GM19035 (cell line): ENCODE measurements around the gene SKI.
"Not testable (repeated sequence)": the region's sequence is repeated elsewhere in the genome, so short reads cannot be mapped to it uniquely, and the experiment has no call there.

ENCODE experiments used
- ATAC-seq: cut with Tn5 transposase; IDR thresholded peaks from one replicate; pipeline ENCODE4 v1.9.1; 2021; ENCODE audit not compliant: unreplicated experiment

The SKI gene

DNA sequence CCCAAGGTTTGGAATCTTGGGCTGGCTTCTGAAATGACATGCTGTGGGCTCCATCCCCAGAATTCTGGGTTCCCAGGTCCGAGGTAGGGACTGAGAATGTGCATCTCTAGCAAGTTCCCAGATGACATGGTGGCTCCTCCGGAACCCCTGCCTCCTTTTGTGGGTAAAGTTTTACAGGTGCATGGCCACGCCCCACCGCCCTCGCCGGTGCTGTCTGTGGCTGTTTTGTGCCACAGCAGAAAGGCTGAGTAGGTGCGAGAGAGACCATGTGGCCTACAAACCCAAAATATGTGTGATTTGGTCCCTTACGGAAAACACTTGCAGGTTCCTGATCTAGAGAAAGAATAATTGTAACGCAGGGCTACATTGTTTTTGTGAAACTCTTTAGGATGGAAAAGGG lies 30.9 kb downstream of the SKI start:
- no peak for ATAC-seq

DNA sequence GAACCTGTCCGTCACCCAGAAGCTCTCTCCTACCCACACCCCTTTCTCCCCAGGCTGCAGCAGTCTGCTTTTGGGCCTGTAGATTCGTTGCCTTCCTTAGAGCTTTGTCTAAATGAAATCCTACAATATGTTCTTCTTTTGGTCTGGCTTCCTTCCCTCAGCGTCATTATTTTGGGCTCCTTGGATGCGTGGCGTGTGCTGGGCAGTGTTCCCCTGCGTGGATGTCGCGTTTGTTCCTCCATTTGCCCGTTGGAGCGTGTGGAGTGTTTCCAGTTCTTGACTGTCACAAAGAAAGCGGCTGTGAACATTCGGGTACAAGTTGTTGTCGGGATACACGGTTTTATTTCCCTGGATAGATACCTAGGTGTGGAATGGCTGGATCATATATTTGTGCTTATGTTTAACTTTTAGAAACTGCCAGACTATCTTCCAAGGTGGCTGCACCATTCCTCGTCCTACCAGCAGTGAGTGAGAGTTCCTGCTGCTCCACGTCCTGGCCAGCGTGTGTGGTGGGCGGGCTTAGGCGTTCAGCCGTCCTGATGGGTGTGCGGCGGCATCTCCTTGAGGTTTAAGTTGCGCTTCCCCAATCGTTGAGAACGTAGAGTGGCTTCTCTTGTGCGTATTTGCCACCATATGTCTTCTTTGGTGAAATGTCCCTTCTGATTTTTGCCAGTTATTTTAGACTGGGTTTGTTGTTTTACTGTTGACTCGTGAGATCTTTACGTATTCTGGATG lies 31.7 kb downstream of the SKI start:
- no peak for ATAC-seq

DNA sequence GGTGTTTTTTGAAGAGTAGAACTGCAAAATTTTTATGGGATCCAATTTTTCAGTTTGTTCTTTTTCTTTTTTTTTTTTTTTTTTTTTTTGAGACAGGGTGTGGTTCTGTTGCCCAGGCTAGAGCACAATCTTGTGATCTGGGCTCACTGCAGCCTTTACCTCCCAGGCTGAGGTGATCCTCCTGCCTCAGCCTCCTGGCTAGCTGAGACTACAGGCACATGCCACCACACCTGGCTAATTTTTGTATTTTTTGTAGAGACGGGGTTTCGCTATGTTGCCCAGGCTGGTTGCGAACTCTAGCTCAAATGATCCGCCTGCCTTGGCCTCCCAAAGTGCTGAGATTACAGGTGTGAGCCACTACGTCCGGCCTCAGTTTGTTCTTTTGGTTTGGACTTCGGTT lies 32.4 kb downstream of the SKI start:
- ATAC-seq = not testable (repeated sequence)

DNA sequence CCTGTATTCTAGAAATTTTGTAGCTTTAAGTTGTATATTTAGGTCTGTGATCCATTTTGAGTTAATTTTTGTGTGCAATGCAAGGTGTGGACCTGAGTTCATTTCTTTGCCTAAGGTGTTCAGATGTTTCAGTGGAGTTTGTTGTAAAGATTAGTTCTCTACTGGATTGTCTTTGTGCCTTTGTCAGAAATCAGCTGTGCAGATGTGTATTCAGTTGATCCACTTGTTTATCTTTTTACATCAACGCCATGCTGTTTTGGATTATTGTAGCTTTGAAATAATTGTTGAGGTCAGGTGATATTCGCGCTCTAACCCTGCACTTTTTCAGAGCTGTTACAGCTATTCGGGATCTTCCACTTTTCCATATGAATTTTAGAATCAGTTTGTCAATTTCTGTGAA lies 32.8 kb downstream of the SKI start:
- no peak for ATAC-seq

DNA sequence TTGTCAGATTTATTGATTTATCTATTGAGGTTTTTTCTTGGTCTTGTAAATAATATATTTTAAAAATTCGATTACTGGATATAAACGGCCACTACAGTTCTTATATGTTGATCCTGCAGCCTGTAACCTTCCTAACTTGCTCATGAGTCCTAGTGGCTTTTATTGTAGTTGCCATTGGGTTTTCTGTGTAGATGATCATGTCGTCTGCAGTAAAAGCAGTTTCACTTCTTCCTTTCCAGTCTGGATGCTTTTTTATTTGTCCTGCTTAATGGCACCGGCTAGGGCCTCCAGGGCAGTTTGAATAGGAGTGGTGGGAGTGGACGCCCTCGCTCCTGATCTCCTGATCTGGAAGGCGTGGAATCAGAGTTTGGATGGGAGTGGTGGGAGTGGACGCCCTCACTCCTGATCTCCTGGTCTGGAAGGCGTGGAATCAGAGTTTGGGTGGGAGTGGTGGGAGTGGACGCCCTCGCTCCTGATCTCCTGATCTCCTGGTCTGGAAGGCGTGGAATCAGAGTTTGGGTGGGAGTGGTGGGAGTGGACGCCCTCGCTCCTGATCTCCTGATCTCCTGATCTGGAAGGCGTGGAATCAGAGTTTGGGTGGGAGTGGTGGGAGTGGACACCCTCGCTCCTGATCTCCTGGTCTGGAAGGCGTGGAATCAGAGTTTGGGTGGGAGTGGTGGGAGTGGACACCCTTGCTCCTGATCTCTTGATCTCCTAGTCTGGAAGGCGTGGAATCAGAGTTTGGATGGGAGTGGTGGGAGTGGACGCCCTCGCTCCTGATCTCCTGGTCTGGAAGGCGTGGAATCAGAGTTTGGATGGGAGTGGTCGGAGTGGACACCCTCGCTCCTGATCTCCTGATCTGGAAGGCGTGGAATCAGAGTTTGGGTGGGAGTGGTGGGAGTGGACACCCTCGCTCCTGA lies 33.6 kb downstream of the SKI start:
- ATAC-seq = not testable (repeated sequence)

DNA sequence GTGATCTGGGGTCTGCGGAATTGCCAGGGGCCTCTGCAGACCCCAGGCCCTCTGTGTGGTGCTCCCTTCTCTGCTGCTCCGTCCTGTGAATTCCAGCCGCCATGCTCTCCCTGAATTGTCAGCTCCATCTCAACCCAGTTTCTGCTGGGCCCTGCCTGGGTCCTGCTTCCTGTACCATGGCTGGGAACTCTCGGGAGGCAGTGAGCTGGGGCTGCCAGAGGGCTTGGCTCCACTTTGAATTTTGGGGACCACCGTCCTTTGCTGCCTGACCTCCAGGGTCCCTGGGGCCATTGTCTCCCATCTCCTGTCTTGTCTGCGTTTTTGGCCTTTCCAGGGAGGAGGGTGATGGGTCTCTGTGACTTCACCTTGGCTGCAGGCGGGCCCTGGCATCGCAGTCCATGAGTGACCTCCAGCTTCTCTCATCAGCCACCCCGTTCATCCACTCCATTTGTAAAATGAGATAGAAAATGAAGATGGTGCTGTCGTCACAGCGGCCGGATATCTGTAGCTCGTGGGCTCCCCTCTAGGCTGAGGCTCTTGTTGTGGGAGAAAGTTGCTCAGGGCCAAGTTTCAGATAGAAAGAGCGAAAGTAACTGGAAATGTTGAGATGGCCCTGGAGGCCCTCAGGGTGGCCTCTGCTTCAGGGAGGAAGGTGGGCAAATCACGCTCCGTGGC lies 38.3 kb downstream of the SKI start:
- no peak for ATAC-seq

DNA sequence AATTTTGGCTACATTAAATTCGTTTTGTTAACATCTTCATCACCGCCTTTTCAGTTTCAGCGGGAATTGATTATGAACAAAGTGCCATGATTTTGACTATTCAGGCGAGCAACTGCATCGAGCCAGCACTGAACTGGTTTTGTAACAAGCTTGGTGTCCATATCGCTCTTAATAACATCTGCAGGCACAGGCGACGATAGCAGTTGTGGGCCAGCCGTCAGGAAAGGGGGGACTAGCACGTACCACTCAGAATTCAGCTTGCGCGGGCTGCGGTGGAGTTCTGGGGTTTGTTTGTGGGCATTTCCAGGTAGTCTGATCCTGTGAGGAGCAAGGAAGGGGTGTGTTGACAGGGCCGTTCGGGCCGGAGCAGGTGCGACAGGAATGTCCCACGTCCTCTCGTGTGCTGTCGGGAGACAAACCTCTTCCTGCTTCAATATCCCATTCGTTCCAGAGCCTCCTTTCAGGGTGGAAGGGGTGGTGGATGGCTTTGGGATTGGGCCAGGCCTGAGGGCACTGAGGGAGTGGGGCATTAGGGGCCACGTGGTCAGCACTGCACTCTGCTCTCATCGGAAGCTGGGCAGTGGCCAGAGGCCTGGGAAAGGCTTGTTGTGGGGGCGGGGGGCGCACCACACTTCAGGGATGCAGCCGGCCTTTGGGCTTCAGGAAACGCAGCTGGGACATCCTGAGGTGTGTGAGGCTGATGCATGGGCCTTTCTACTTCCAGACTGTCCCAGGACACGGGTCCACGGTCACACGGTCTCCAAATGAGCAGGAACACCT lies 39.1 kb downstream of the SKI start:
- no peak for ATAC-seq

DNA sequence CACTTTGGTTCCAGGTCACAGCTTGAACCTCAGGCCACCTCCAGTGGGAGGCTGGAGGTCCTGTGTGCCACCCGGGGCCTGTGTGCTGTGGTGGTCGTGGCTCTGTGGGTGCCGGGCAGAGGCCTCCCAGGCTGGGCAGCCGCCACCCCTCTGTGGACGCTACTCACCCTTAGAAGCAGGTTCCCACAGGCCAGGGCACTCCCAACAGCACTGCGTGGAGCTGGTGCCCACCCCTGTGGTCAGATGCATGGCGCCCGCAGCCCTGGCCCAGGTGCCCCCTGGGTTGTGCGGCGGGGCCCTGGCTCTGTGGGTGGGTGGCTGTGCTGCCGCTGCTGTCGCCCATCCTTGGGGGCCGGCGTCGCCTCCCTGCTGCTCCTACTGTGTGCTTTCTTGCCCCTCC lies 39.7 kb downstream of the SKI start:
- ATAC-seq = no peak

DNA sequence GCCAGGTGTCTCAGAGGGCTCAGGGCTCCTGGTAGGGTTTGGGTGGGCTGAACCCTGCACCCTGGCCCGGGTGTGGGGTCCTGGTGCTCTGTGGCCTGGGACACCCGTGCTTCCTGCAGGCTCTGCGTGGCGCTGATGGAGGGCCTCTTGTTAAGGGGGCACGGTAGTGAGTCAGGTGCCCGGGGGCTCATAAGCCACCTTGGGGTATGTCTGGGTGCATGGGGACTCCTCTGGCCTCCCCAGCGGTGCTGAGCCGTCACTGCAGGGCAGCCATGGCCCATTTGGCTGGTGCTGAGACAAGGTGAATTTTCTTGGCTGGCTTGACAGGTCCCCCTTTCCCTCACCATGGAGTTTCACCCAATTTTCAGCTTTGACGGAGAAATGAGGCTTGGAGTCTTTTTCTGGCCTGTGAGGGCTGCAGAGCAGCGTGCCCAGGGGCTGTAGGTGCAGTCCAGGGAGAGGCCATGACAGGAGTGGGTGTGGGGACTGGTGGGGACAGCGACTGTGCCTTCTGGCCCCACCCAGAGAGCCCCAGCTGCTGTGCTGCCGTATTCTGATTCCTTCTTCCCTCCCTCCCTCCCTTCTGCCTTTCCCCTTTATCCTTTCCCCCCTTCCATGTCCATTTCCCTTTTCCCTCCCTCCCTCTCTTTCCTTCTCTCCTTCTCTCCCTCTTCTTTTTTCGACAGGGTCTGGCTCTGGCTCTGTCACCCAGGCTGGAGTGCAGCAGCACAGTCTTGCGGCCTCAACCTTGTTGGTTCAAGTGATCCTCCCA lies 40.4 kb downstream of the SKI start:
- ATAC-seq = no peak

DNA sequence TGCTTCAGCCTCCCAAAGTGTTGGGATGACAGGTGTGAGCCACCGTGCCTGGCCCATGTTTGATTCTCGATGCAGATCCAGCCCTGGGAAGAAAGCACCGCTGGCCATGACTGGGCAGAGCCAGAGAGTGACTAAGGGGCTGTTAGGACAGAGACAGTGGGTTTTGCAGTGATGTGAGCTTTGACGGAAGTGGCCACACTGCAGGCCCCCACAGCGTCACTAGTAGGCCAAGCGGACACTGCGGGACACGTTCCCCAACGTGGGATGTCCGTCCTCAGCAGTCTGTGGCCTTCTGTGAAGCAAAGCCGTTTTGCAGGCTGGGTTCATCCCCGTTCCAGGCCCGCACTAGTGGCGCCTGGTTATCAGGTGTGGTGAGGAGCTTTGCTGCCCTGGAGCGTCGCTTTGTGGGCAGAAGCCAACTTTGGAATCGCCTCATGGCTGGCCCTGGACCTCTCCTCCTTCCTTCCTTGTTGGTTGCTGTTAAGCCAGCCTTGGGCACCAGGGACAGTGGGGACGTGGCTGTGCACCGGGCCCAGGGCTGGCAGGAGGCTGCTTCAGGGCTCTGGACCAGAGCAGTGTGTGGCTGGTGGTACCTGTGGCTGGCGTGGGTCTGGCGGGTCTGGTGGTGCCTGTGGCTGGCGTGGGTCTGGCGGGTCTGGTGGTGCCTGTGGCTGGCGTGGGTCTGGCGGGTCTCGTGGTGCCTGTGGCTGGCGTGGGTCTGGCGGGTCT lies 41.2 kb downstream of the SKI start:
- no peak for ATAC-seq

DNA sequence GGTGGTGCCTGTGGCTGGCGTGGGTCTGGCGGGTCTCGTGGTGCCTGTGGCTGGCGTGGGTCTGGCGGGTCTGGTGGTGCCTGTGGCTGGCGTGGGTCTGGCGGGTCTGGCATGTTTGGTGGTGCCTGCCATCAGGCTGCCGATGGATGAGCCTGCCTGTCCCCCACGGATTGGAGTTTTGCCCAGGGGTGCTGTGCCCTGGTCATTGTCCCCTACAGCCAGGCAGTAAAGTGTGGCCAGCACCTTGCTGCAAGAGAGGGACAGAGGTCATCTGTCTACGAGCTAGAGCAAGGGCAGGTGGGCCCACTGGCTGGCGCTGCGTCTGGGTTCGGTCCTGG lies 41.8 kb downstream of the SKI start:
- ATAC-seq = no peak

DNA sequence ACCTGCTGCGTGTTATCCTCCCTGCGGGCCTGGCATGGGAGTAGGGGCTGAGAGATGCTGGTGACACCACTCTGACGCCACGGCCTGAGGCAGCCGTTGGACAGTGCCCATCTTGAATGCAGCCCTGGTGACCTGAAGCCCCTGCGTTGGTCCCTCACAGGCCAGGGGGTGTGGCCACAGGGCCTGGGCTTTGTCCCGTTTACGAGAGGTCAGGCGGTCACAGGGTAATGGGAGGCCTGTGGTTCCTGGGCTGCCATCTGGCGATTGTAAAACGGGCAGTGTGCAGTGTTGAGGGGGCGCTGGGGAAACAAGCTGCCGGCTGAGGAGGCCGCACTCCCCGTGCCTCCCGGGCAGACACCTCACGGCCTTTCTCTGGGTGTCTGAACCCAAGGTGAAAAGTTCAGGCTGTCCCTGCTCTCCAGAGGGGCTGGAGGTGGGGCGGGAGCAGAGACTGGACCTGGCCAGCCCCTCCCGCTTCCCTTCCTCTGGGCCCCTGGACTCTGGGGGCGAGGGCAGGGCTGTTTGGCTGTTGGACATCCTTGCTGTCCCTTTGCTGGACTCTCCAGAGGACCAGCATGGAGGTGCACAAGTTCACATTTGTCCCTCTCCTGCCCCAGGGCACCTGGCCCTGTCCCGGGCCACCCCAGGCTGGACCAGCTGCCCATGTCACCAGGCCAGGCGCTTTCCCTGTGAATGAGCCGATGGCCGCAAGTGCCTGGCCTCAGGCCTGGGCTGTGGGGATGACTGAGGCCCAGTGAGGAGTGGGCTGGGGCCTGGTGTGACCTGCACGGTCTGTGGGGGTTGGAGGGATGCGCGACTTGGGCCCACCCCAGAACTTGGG lies 42.4 kb downstream of the SKI start:
- ATAC-seq = no peak

DNA sequence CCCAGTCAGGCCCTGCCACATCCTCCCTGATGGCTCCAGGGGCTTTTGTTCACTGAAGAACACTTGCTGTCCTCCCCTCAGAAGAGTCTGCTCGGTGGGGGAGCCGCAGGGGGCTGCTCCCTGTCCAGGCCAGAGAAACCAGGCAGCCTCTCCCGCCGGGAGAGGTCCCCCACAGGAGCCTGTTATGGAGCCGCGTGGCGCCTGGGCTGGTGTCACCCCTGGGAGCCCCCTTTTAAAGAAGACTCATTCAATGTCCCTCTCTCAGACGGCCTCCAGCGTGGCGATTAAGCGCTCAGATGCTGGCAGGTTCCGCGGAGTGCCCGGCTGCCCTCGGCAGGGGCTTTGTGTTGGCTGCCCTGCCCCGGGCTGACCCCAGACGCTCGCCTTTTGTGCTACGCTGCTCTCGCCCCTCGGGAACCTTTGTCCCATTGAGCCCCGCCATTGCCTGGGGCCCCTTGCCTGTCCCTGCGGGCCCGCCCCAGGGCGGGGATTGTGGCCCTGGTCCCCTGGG lies 43.1 kb downstream of the SKI start:
- ATAC-seq = no peak

DNA sequence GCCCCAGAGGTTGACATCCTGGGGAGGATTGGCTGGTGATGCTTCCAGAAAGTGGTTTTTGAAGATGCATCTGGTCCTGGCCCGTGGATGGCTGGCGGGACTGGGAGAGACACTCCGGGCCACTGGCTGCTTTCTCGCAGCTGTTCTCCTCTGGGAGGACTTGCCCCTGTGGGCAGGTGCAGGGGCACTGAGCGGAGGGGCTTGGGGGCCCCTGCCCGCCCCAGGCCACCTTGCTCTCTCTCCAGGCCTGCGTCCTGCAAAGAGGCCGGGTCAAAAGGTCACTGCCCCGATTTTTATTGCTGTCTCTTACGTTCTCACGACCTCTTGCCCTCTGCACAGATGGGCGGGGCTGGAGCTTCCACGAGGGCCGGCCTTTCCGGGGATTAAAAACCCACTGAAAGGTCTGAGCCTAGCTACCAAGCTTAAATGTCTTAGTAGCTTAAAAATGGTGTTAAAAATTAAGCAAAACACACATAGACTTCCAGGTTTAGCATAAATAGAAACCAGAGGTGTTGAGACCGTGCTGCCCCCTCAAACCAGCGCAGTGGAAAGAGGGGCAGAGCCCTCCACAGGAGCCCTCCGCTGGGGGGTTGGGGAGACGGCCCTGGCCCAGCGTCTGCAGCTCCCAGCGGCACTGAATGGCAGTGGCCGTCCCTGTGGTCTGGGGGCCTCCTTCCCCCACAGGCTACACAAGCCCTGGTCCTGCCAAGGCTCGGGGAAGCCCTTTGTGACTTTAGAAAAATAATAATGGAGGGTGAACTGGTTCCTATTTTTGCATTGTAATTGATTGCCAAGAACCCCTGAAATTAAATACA lies 43.9 kb downstream of the SKI start:
- no peak for ATAC-seq

DNA sequence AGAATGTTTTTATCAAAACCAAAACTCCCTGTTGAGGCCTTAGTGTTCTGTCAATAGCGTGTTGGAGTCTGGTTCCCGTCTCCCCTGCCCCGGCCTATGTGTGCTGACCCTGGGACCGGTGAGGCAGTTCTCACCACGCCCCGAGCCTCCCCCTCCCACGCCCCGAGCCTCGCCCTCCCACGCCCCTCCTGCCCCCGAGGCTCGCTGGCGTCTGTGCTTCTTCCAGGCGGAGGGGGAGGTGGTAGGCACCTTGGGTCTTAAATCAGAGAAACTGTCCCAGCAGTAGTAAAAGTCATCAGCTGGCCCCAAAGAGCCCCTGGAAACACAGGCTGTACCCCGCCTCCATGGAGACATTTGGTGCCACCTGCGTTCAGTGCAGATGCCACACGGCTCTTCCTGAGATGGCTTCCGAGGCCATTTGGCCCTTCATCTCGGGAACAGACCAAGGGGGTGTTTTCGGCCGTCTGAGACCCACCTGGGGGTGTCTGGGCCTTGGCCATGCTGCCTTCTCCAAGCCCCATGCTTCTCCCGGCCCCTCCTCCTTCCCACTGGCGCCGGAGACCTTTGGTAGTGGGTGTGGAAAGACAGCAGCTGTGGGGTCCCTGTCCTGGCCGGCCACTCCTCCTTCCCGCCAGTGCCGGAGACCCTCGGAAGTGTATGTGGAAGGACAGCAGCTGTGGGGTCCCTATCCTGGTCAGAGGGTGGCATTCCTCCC lies 44.7 kb downstream of the SKI start:
- ATAC-seq = no peak

DNA sequence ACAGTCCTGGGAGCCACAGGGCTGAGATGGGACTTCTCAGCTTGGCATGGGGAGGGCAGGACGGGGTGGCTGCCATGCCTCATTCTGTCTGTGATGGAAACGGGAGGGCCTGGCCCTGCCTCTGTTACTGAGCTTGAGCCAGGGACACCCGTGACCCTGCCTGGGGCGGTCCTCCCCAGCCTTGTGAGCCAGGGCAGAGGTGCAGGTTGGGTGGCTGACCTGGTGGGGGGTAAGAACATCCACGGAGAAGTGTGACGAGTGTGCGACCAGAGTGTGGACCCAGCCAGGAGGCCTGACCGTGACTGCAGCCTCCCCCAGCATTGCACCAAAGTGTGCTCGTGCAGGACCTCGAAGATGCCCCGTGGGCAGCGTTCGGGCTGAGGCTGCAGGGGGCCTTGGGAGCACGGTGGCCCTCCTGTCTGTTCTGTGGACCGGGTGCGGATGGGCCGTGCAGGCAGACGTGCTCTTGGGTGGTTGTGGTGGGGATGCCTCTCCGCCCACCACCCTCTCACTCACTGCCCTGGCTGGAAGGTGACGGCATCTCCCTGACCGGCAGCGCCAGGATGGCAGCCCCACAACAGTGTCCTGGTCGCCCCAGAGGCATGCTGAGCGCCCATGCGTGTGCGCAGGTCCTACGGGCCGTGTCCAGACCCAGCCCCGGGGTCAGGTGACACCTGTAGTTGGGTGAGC lies 45.4 kb downstream of the SKI start:
- no peak for ATAC-seq
